Epithelial cell of proximal tubule (primary cell): ENCODE measurements around the gene KCNQ2. TPM values are rescaled to one million over a fixed set of nuclear protein-coding genes. Genes with fewer than 3 reads are reported as not detected.

Experiments used
- DNase-seq: peaks from one replicate; pipeline ENCODE4 v3.0.0-alpha.2; 2011; ENCODE audit warnings: low read depth
- H3K4me3 ChIP-seq: 2 replicates; pipeline ENCODE4 v1.5.1; 2011; ENCODE audit warnings: low read depth, mild to moderate bottlenecking, low read length
- CTCF ChIP-seq: conservative IDR thresholded peaks from 2 replicates; pipeline ENCODE4 v1.5.1; 2012; ENCODE audit warnings: low read depth, mild to moderate bottlenecking, low read length
- total RNA-seq: library from RNA; depleted of rRNA; stranded (reverse); fragments of >200 nt; gene quantifications from 2 replicates; pipeline ENCODE4 v1.2.3, GENCODE V29; 2015

Gene KCNQ2
- total RNA-seq, 1 donor from 2014 or later: not detected

GRCh38 chr20:63365601-63366389 lies 106.7 kb downstream of the KCNQ2 start:
- H3K4me3 ChIP-seq: no peak overlapping the region
- no peak for TF ChIP-seq CTCF
- no peak for DNase-seq

- TF ChIP-seq CTCF: no peak
- H3K4me3 ChIP-seq: no peak overlapping the region
- no peak for DNase-seq
Measured at GRCh38 chr20:63364801-63365585, 107.5 kb downstream of the KCNQ2 start.

- no peak overlapping the region for H3K4me3 ChIP-seq
- no peak for DNase-seq
Measured at GRCh38 chr20:63363981-63364561, 108.4 kb downstream of the KCNQ2 start.

GRCh38 chr20:63363013-63363957 lies 109.2 kb downstream of the KCNQ2 start:
- DNase-seq: no peak
- no peak overlapping the region for H3K4me3 ChIP-seq
- no peak for TF ChIP-seq CTCF

More at GRCh38 chr20:63363981-63364561, 108.4 kb downstream of the KCNQ2 start:
- TF ChIP-seq CTCF: no peak

DNA sequence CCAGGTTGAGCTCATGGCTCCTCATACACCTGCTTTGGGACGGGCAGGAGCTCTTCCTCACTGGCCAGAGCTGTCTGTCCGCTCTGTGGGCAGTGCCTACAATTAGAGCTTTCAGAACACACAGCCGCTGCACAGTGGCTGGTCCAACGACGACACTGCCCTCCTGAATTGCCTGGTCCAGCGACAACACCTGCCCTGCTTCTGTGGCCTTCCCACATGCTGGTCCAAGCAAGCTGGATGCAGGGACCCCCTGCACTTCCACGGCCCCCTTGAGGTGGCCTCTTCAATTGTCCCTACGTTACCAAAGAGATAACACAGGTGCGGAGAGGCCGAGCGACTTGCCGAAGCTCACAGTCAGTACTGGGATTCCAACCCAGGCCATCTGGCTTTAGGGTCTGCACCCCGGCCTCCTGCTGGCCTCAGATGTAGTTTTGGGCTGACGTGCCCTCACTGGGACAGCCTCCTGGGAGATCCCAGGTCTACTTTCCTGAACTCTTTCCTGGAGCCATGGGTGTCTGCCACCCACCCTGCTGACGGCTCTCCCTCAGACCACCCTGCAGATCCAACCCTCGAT lies 109.9 kb downstream of the KCNQ2 start:
- no peak overlapping the region for H3K4me3 ChIP-seq
- no peak for DNase-seq
- TF ChIP-seq CTCF: no peak
